Activated T-helper 9 cell treated with anti-CD3 and anti-CD28 coated beads, Interleukin-2, amount 50 U/mL, for 16 hours (primary cell): ENCODE measurements around the gene DSCAM.

ENCODE experiments used
- DNase-seq: peaks from one replicate; pipeline ENCODE4 v3.0.0-alpha.2; 2020; ENCODE audit warnings: low read depth

The DSCAM gene

GRCh38 chr21:40766381-40766780 is 80.6 kb downstream of the DSCAM start:
- no peak for DNase-seq

- DNase-seq = no peak
Observed at GRCh38 chr21:40765811-40766210, 81.1 kb downstream of the DSCAM start.

- DNase-seq = no peak
Observed at GRCh38 chr21:40760821-40761220, 86.1 kb downstream of the DSCAM start.

- no peak for DNase-seq
Observed at GRCh38 chr21:40759061-40759460, 87.9 kb downstream of the DSCAM start.

GRCh38 chr21:40757366-40757765 is 89.6 kb downstream of the DSCAM start:
- no peak for DNase-seq

- DNase-seq = no peak
Observed at GRCh38 chr21:40754466-40754865, 92.5 kb downstream of the DSCAM start.

GRCh38 chr21:40753756-40754155 is 93.2 kb downstream of the DSCAM start:
- DNase-seq = no peak

- no peak for DNase-seq
Observed at GRCh38 chr21:40752125-40752524, 94.8 kb downstream of the DSCAM start.

GRCh38 chr21:40751221-40751620 is 95.7 kb downstream of the DSCAM start:
- no peak for DNase-seq

- DNase-seq = no peak
Observed at GRCh38 chr21:40736145-40736544, 110.8 kb downstream of the DSCAM start.

- no peak for DNase-seq
Observed at GRCh38 chr21:40733024-40733397, 113.9 kb downstream of the DSCAM start.

GRCh38 chr21:40732253-40733023 is 114.5 kb downstream of the DSCAM start:
- no peak for DNase-seq

- no peak for DNase-seq
Observed at GRCh38 chr21:40731206-40731605, 115.8 kb downstream of the DSCAM start.

- no peak for DNase-seq
Observed at GRCh38 chr21:40730426-40730800, 116.5 kb downstream of the DSCAM start.

GRCh38 chr21:40729761-40730425 is 117.1 kb downstream of the DSCAM start:
- DNase-seq = no peak

GRCh38 chr21:40723966-40724365 is 123.0 kb downstream of the DSCAM start:
- DNase-seq = no peak

- DNase-seq = no peak
Observed at GRCh38 chr21:40723317-40723716, 123.6 kb downstream of the DSCAM start.

GRCh38 chr21:40719615-40720014 is 127.3 kb downstream of the DSCAM start:
- DNase-seq = no peak

GRCh38 chr21:40717028-40717427 is 129.9 kb downstream of the DSCAM start:
- DNase-seq = no peak

- DNase-seq = no peak
Observed at GRCh38 chr21:40714536-40714935, 132.4 kb downstream of the DSCAM start.

GRCh38 chr21:40707656-40708244 is 139.2 kb downstream of the DSCAM start:
- DNase-seq = no peak

GRCh38 chr21:40706806-40707655 is 139.9 kb downstream of the DSCAM start:
- no peak for DNase-seq
